C4-2B (cell line): Measurements from ENCODE around the gene NABP2.

Experiments used
- CTCF ChIP-seq: fragments of 450-650 bp; conservative IDR thresholded peaks from 2 replicates; pipeline ENCODE4 v1.5.1; 2017; ENCODE audit warnings: mild to moderate bottlenecking
- ZFX ChIP-seq: fragments of 450-650 bp; IDR thresholded peaks from 2 replicates; pipeline ENCODE4 v1.6.1; 2017

GRCh38 chr12:56257491-56258067 is 33.4 kb downstream of the NABP2 start:
- TF ChIP-seq CTCF (no peak), ZFX (no peak)
